GM23338 (cell line): ENCODE measurements around the gene NPIPB2. TPM values are rescaled to one million over a fixed set of nuclear protein-coding genes. Genes with fewer than 3 reads are reported as not detected.

ENCODE experiments used
- ATAC-seq: fragments of 200-7000 bp; cut with Tn5 transposase; 3 replicates; pipeline ENCODE4 v1.9.1; 2020
- DNase-seq: peaks from one replicate; pipeline ENCODE4 v3.0.0-alpha.2; 2015; ENCODE audit warnings: low spot score
- H2AFZ ChIP-seq: fragments of 200-600 bp; sonication (generic); 2 replicates; pipeline ENCODE4 v1.8.0; 2016; ENCODE audit warnings: antibody characterized with exemption, mild to moderate bottlenecking, moderate library complexity
- H3F3A ChIP-seq: fragments of 200-600 bp; sonication (generic); replicated peaks from 2 replicates; pipeline ENCODE4 v1.8.0; 2017; ENCODE audit warnings: antibody characterized with exemption, mixed run types, low read depth
- H3K27ac ChIP-seq: fragments of 200-600 bp; sonication (generic); 2 replicates; pipeline ENCODE4 v1.6.1; 2016; ENCODE audit warnings: low read depth
- H3K27me3 ChIP-seq: fragments of 200-600 bp; sonication (generic); 2 replicates; pipeline ENCODE4 v1.8.0; 2016; ENCODE audit warnings: mild to moderate bottlenecking, mixed run types, moderate library complexity; ENCODE audit not compliant: insufficient read depth
- H3K36me3 ChIP-seq: fragments of 200-600 bp; sonication (generic); 2 replicates; pipeline ENCODE4 v1.8.0; 2016; ENCODE audit warnings: mild to moderate bottlenecking; ENCODE audit not compliant: insufficient read depth
- H3K4me1 ChIP-seq: fragments of 200-600 bp; sonication (generic); 2 replicates; pipeline ENCODE4 v1.8.0; 2016; ENCODE audit warnings: mild to moderate bottlenecking, moderate library complexity; ENCODE audit not compliant: insufficient read depth
- H3K4me2 ChIP-seq: fragments of 200-600 bp; sonication (generic); 2 replicates; pipeline ENCODE4 v1.7.1; 2017; ENCODE audit warnings: mixed run types
- H3K4me3 ChIP-seq: fragments of 200-600 bp; sonication (generic); 2 replicates; pipeline ENCODE4 v1.6.1; 2016; ENCODE audit warnings: mixed run types
- H3K79me2 ChIP-seq: fragments of 200-600 bp; sonication (generic); replicated peaks from 2 replicates; pipeline ENCODE4 v1.8.0; 2017; ENCODE audit warnings: mild to moderate bottlenecking; ENCODE audit not compliant: insufficient read depth
- H3K9me2 ChIP-seq: fragments of 200-600 bp; sonication (generic); 2 replicates; pipeline ENCODE4 v1.8.0; 2017; ENCODE audit not compliant: insufficient read depth
- H4K20me1 ChIP-seq: fragments of 200-600 bp; sonication (generic); replicated peaks from 2 replicates; pipeline ENCODE4 v1.8.0; 2017; ENCODE audit warnings: mild to moderate bottlenecking; ENCODE audit not compliant: insufficient read depth
- H3K27ac Mint-ChIP-seq: 2 replicates; pipeline ENCODE4 v1.8.0; 2020; ENCODE audit warnings: inconsistent platforms, mild to moderate bottlenecking, moderate library complexity, mixed read lengths
- H3K27me3 Mint-ChIP-seq: 3 replicates; pipeline ENCODE4 v1.8.0; 2022; ENCODE audit warnings: low read depth, mild to moderate bottlenecking, moderate library complexity, mixed read lengths, inconsistent platforms; ENCODE audit not compliant: insufficient read depth, poor library complexity
- H3K36me3 Mint-ChIP-seq: 3 replicates; pipeline ENCODE4 v1.8.0; 2021; ENCODE audit warnings: low read depth, mild to moderate bottlenecking, inconsistent platforms, moderate library complexity, mixed read lengths
- H3K4me1 Mint-ChIP-seq: 3 replicates; pipeline ENCODE4 v1.8.0; 2020; ENCODE audit warnings: mild to moderate bottlenecking, inconsistent platforms, mixed read lengths
- H3K4me3 Mint-ChIP-seq: 3 replicates; pipeline ENCODE4 v1.8.0; 2021; ENCODE audit warnings: moderate library complexity, mild to moderate bottlenecking, inconsistent platforms, mixed read lengths
- H3K9me3 Mint-ChIP-seq: 3 replicates; pipeline ENCODE4 v1.8.0; 2020; ENCODE audit warnings: moderate library complexity, mild to moderate bottlenecking, inconsistent platforms, mixed read lengths
- CREB1 ChIP-seq: fragments of 250-450 bp; sonication (Bioruptor Pico); IDR thresholded peaks from 2 replicates; pipeline ENCODE4 v1.5.0; 2020; ENCODE audit warnings: low read depth, mild to moderate bottlenecking, moderate library complexity
- EZH2 ChIP-seq: fragments of 200-600 bp; sonication (generic); IDR thresholded peaks from one replicate; pipeline ENCODE4 v1.8.0; 2017; ENCODE audit warnings: antibody characterized with exemption, mild to moderate bottlenecking, low read depth; ENCODE audit not compliant: unreplicated experiment
- EZH2phosphoT487 ChIP-seq: fragments of 200-600 bp; sonication (generic); IDR thresholded peaks from one replicate; pipeline ENCODE4 v1.8.1; 2018; ENCODE audit warnings: antibody characterized with exemption; ENCODE audit not compliant: unreplicated experiment
- JUNB ChIP-seq: IDR thresholded peaks from one replicate; pipeline ENCODE4 v1.6.1; 2016; ENCODE audit warnings: antibody characterized with exemption; ENCODE audit not compliant: unreplicated experiment
- NANOG ChIP-seq: IDR thresholded peaks from 2 replicates; pipeline ENCODE4 v1.6.1; 2016; ENCODE audit warnings: antibody characterized with exemption, borderline replicate concordance
- POLR2AphosphoS5 ChIP-seq: IDR thresholded peaks from 2 replicates; pipeline ENCODE4 v1.6.1; 2016; ENCODE audit warnings: antibody characterized with exemption, low read depth
- STAT1 ChIP-seq: IDR thresholded peaks from one replicate; pipeline ENCODE4 v1.6.1; 2016; ENCODE audit warnings: antibody characterized with exemption; ENCODE audit not compliant: unreplicated experiment
- ZNF114 ChIP-seq: fragments of 250-450 bp; sonication (Bioruptor Pico); IDR thresholded peaks from 2 replicates; pipeline ENCODE4 v1.5.0; 2020; ENCODE audit warnings: mild to moderate bottlenecking, moderate library complexity
- ZNF331 ChIP-seq: fragments of 250-450 bp; sonication (Bioruptor Pico); IDR thresholded peaks from 2 replicates; pipeline ENCODE4 v1.5.0; 2020; ENCODE audit warnings: low read depth, mild to moderate bottlenecking, moderate library complexity
- polyA plus RNA-seq: library from polyadenylated mRNA; unstranded; fragments of >200 nt; fragmentation: Nextera tagmentation; extraction: Ambion mirVana; gene quantifications from 2 replicates; pipeline ENCODE4 v1.2.1, GENCODE V29; 2016
- total RNA-seq: library from RNA; depleted of rRNA; stranded (reverse); fragments of >200 nt; shearing (Covaris generic); gene quantifications from 2 replicates; pipeline ENCODE4 v1.2.3, GENCODE V29; 2014
- TF ChIP-seq, protein P1 (sequence below): IDR thresholded peaks from 2 replicates; pipeline ENCODE4 v1.6.1; 2016; ENCODE audit warnings: antibody characterized with exemption
- TF ChIP-seq, protein P2 (sequence below): IDR thresholded peaks from one replicate; pipeline ENCODE4 v1.6.1; 2018; ENCODE audit warnings: antibody characterized with exemption; ENCODE audit not compliant: unreplicated experiment
- TF ChIP-seq, protein P3 (sequence below): fragments of 250-450 bp; sonication (Bioruptor Pico); IDR thresholded peaks from 2 replicates; pipeline ENCODE4 v1.5.0; 2020; ENCODE audit warnings: mild to moderate bottlenecking, moderate library complexity
- TF ChIP-seq, protein P4 (sequence below), 2 experiments: fragments of 200-600 bp in 1 of 2; sonication (generic) in 1 of 2; conservative IDR thresholded peaks; 2 replicates each; pipeline versions ENCODE4 v1.5.1 to v1.6.1; 2016 to 2017; ENCODE audit warnings: antibody characterized with exemption in 2 of 2, low read depth in 2 of 2, mild to moderate bottlenecking in 2 of 2, moderate library complexity in 1 of 2

The NPIPB2 gene
- total and polyA plus RNA-seq, 2 experiments from 2014 or later, result 1.0 to 6.8 TPM

DNA sequence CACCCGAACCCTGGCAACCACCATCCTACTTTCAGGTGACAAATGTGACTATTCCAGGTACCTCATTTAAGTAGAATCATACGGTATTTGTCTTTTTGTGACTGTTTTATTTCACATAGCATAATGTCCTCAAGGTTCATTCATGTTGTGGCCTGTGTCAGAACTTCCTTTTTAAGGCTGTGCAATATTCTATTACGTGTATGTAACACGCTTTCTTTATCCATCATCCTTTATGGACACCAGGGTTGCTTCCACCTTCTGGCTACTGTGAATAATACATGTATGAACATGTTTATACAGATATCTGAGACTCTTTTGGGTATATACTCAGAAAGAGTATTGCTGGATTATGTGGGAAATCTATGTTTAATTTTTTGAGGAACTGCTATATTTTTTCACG, 61.8 kb downstream of the NPIPB2 start:
- no peak overlapping the region for H3K4me3 Mint-ChIP-seq
- H3K27me3 Mint-ChIP-seq, result no peaks in the 10 kb centered on the region
- H3K27ac Mint-ChIP-seq, result no peak overlapping the region
- DNase-seq (no peak), ATAC-seq (no peak)
- Histone ChIP-seq H3K4me3 (no peak overlapping the region), H3K79me2 (0 out of 2 replicates have a peak, but pooled peaks cover 4% of the 10 kb centered on the region), H3K27ac (no peak overlapping the region), H3K9me2 (no peaks in the 10 kb centered on the region), H2AFZ (no peak overlapping the region), H3K4me2 (no peak overlapping the region), H4K20me1 (peaks cover 30% of the 10 kb centered on the region), H3K27me3 (no peaks in the 10 kb centered on the region), H3K36me3 (peaks cover 38% of the 10 kb centered on the region), H3F3A (0 out of 2 replicates have a peak, but pooled peaks cover 2% of the 10 kb centered on the region), H3K4me1 (no peaks in the 10 kb centered on the region)
- no peaks in the 10 kb centered on the region for H3K9me3 Mint-ChIP-seq
- no peaks in the 10 kb centered on the region for H3K4me1 Mint-ChIP-seq
- peaks cover 70% of the 10 kb centered on the region for H3K36me3 Mint-ChIP-seq
- TF ChIP-seq ZNF114 (CRISPR knock-in tag) (no peak), POLR2AphosphoS5 (no peak), JUNB (no peak), ZNF331 (CRISPR knock-in tag) (no peak), CREB1 (CRISPR knock-in tag) (no peak), EZH2 (no peak), NANOG (no peak), EZH2phosphoT487 (no peak), STAT1 (no peak)
- TF ChIP-seq, protein P1, sequence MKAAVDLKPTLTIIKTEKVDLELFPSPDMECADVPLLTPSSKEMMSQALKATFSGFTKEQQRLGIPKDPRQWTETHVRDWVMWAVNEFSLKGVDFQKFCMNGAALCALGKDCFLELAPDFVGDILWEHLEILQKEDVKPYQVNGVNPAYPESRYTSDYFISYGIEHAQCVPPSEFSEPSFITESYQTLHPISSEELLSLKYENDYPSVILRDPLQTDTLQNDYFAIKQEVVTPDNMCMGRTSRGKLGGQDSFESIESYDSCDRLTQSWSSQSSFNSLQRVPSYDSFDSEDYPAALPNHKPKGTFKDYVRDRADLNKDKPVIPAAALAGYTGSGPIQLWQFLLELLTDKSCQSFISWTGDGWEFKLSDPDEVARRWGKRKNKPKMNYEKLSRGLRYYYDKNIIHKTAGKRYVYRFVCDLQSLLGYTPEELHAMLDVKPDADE, result no peak
- TF ChIP-seq, protein P2, sequence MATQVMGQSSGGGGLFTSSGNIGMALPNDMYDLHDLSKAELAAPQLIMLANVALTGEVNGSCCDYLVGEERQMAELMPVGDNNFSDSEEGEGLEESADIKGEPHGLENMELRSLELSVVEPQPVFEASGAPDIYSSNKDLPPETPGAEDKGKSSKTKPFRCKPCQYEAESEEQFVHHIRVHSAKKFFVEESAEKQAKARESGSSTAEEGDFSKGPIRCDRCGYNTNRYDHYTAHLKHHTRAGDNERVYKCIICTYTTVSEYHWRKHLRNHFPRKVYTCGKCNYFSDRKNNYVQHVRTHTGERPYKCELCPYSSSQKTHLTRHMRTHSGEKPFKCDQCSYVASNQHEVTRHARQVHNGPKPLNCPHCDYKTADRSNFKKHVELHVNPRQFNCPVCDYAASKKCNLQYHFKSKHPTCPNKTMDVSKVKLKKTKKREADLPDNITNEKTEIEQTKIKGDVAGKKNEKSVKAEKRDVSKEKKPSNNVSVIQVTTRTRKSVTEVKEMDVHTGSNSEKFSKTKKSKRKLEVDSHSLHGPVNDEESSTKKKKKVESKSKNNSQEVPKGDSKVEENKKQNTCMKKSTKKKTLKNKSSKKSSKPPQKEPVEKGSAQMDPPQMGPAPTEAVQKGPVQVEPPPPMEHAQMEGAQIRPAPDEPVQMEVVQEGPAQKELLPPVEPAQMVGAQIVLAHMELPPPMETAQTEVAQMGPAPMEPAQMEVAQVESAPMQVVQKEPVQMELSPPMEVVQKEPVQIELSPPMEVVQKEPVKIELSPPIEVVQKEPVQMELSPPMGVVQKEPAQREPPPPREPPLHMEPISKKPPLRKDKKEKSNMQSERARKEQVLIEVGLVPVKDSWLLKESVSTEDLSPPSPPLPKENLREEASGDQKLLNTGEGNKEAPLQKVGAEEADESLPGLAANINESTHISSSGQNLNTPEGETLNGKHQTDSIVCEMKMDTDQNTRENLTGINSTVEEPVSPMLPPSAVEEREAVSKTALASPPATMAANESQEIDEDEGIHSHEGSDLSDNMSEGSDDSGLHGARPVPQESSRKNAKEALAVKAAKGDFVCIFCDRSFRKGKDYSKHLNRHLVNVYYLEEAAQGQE, result no peak
- TF ChIP-seq, protein P3, sequence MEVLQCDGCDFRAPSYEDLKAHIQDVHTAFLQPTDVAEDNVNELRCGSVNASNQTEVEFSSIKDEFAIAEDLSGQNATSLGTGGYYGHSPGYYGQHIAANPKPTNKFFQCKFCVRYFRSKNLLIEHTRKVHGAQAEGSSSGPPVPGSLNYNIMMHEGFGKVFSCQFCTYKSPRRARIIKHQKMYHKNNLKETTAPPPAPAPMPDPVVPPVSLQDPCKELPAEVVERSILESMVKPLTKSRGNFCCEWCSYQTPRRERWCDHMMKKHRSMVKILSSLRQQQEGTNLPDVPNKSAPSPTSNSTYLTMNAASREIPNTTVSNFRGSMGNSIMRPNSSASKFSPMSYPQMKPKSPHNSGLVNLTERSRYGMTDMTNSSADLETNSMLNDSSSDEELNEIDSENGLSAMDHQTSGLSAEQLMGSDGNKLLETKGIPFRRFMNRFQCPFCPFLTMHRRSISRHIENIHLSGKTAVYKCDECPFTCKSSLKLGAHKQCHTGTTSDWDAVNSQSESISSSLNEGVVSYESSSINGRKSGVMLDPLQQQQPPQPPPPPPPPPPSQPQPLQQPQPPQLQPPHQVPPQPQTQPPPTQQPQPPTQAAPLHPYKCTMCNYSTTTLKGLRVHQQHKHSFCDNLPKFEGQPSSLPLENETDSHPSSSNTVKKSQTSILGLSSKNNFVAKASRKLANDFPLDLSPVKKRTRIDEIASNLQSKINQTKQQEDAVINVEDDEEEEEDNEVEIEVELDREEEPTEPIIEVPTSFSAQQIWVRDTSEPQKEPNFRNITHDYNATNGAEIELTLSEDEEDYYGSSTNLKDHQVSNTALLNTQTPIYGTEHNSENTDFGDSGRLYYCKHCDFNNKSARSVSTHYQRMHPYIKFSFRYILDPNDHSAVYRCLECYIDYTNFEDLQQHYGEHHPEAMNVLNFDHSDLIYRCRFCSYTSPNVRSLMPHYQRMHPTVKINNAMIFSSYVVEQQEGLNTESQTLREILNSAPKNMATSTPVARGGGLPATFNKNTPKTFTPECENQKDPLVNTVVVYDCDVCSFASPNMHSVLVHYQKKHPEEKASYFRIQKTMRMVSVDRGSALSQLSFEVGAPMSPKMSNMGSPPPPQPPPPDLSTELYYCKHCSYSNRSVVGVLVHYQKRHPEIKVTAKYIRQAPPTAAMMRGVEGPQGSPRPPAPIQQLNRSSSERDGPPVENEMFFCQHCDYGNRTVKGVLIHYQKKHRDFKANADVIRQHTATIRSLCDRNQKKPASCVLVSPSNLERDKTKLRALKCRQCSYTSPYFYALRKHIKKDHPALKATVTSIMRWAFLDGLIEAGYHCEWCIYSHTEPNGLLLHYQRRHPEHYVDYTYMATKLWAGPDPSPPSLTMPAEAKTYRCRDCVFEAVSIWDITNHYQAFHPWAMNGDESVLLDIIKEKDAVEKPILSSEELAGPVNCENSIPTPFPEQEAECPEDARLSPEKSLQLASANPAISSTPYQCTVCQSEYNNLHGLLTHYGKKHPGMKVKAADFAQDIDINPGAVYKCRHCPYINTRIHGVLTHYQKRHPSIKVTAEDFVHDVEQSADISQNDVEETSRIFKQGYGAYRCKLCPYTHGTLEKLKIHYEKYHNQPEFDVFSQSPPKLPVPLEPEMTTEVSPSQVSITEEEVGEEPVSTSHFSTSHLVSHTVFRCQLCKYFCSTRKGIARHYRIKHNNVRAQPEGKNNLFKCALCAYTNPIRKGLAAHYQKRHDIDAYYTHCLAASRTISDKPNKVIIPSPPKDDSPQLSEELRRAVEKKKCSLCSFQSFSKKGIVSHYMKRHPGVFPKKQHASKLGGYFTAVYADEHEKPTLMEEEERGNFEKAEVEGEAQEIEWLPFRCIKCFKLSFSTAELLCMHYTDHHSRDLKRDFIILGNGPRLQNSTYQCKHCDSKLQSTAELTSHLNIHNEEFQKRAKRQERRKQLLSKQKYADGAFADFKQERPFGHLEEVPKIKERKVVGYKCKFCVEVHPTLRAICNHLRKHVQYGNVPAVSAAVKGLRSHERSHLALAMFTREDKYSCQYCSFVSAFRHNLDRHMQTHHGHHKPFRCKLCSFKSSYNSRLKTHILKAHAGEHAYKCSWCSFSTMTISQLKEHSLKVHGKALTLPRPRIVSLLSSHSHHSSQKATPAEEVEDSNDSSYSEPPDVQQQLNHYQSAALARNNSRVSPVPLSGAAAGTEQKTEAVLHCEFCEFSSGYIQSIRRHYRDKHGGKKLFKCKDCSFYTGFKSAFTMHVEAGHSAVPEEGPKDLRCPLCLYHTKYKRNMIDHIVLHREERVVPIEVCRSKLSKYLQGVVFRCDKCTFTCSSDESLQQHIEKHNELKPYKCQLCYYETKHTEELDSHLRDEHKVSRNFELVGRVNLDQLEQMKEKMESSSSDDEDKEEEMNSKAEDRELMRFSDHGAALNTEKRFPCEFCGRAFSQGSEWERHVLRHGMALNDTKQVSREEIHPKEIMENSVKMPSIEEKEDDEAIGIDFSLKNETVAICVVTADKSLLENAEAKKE (CRISPR knock-in tag), result no peak
- TF ChIP-seq, protein P4, sequence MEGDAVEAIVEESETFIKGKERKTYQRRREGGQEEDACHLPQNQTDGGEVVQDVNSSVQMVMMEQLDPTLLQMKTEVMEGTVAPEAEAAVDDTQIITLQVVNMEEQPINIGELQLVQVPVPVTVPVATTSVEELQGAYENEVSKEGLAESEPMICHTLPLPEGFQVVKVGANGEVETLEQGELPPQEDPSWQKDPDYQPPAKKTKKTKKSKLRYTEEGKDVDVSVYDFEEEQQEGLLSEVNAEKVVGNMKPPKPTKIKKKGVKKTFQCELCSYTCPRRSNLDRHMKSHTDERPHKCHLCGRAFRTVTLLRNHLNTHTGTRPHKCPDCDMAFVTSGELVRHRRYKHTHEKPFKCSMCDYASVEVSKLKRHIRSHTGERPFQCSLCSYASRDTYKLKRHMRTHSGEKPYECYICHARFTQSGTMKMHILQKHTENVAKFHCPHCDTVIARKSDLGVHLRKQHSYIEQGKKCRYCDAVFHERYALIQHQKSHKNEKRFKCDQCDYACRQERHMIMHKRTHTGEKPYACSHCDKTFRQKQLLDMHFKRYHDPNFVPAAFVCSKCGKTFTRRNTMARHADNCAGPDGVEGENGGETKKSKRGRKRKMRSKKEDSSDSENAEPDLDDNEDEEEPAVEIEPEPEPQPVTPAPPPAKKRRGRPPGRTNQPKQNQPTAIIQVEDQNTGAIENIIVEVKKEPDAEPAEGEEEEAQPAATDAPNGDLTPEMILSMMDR (conservative IDR thresholded peaks at IDR 0.05; ENCODE audit: low read depth in 2 of 2), result no peak
